Measurements from ENCODE around the gene DNAJC1.
"Not testable (repeated sequence)": the region's sequence is repeated elsewhere in the genome, so short reads cannot be mapped to it uniquely, and the experiment has no call there.

The DNAJC1 gene

GRCh38 chr10:21742740-21743412 is 260.7 kb downstream of the DNAJC1 start:
- in situ Hi-C loops (cut with MboI; ENCODE audit: low sequenced_read_pairs): loop anchor here (25.0 kb wide), 1 partner anchor 456 kb away; no protein-coding TSS in a partner anchor

DNA sequence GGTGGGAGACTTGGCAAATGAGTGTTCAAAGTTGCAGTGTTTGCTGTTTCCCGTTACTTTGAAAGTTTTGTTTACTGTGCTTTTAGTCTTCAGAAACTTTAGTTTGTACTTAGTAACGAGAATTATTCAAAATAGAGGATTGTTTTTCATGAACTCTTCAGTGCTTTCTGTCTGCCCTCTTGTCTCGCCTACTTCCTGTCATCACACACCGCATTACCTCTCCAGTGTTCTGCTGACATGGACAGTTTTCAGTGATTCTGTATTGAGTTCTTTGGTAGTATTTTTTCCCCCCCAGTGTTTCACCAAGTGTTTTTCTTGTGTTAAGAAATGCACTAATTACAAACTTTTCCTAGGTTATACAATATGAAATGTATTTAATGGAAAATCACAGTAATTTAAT is 262.5 kb downstream of the DNAJC1 start:
- in situ Hi-C loops (cut with MboI; ENCODE audit: low sequenced_read_pairs): loop anchor here (25.0 kb wide), 1 partner anchor 454 kb away; no protein-coding TSS in a partner anchor

GRCh38 chr10:21737106-21737505 is 266.4 kb downstream of the DNAJC1 start:
- in situ Hi-C loops (cut with MboI; ENCODE audit: low sequenced_read_pairs): loop anchor here (10.0 to 25.0 kb wide), 2 partner anchors 242 to 450 kb away; no protein-coding TSS in a partner anchor

- in situ Hi-C loops (cut with MboI; ENCODE audit: low sequenced_read_pairs): loop anchor here (10.0 to 25.0 kb wide), 2 partner anchors 239 to 446 kb away; no protein-coding TSS in a partner anchor
Measured at GRCh38 chr10:21733710-21734109, 269.8 kb downstream of the DNAJC1 start.

GRCh38 chr10:21732067-21732772 is 271.3 kb downstream of the DNAJC1 start:
- in situ Hi-C loops (cut with MboI; ENCODE audit: low sequenced_read_pairs): loop anchor here (10.0 to 25.0 kb wide), 2 partner anchors 237 to 445 kb away; no protein-coding TSS in a partner anchor

- in situ Hi-C loops (cut with MboI; ENCODE audit: low sequenced_read_pairs): loop anchor here (25.0 kb wide), 1 partner anchor 441 kb away; no protein-coding TSS in a partner anchor
Measured at GRCh38 chr10:21728618-21729017, 274.9 kb downstream of the DNAJC1 start.

DNA sequence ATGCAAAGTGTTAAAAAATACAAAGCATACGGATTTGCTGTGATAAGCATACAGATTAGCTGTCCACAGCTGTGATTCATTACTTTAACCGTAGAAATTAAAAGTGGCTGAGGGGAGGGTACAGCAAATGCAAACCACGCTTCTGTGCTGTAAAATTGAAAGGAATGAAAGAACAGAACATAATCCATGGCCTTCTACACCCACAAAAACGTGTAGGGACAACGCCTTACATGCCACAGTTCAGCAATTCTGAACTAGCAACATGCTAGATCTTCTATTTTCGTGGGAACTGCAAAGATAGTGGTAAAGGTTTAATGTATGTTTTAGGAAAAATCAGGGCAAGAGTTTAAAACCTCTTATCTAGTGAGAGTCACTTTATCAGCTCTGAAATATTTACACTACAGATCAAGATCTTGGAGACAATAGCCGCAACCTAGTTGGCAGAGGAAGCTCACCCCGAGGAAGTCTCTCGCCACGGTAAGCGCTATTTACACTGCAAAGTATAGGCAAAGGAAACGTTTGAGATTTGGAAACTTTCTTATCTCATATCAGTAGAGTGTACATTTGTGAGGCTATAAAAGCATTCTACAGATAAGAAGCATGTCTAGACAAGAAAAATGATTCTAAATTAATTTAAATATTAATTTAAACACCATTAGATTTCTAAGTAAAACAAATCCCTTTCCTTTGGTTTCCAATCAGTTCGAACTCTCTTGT is 275.9 kb downstream of the DNAJC1 start:
- in situ Hi-C loops (cut with MboI; ENCODE audit: low sequenced_read_pairs): loop anchor here (25.0 kb wide), 1 partner anchor 440 kb away; no protein-coding TSS in a partner anchor

DNA sequence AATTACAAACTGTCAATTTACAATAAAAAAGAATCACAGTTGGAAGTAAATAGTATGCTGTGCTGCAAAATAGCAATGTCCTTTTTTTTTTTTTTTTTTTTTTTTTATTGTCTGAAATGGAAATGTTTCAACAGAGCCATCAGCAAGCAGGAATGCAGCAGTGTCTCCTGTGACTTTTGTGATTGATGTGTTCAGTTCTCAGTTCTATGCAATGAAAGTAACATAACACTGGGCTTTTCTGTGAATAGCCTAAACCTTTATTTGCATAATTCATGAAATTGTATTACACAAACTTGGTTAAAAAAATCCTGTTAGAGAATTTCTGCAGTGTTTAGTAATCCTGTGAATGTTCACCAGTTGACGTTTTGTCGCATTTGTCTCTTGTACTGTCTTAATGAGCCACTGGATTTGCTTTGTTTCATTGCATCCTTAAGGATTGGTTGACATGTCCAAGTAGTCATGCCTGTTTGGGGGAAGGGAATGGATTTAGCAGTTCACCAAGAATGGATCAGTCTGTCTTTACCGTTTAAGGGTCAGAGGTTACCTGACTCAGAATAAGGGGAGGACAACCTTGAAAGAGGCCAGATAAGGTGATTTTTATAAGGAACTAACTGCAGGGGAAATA is 276.8 kb downstream of the DNAJC1 start:
- in situ Hi-C loops (cut with MboI; ENCODE audit: low sequenced_read_pairs): loop anchor here (25.0 kb wide), 1 partner anchor 439 kb away; no protein-coding TSS in a partner anchor

DNA sequence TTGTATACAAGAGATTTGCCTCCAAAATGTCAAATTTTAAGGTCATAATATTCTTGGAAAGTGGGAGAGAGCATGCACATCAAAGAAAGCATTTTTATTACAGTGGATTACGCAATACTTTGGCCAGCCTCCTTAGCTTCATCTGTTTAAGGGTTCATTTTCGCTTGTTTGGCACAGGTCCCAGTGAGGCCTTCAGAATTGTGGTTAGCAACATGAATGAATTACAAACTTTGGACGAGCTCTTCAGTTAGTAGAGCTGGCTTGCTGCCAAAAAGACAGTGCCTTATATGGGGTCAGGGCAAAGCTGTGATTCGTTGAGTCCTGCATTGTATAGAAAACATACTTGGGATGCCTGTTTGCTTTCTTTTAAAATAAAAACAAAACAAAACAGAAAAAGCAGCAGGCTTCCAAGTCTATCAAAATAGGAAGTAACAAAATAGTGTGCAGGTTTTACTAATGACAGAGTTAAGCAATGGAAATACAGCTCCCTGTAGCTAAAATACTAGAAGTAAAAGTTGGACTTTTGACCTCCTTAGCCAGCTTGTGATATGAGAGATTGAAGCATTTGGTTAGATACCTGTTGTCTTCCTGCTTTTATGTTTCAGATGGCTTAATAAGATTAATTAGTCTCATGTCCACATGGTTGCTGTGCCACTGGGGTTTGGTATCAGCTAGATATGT is 278.7 kb downstream of the DNAJC1 start:
- in situ Hi-C loops (cut with MboI; ENCODE audit: low sequenced_read_pairs): loop anchor here (25.0 kb wide), 1 partner anchor 438 kb away; no protein-coding TSS in a partner anchor

DNA sequence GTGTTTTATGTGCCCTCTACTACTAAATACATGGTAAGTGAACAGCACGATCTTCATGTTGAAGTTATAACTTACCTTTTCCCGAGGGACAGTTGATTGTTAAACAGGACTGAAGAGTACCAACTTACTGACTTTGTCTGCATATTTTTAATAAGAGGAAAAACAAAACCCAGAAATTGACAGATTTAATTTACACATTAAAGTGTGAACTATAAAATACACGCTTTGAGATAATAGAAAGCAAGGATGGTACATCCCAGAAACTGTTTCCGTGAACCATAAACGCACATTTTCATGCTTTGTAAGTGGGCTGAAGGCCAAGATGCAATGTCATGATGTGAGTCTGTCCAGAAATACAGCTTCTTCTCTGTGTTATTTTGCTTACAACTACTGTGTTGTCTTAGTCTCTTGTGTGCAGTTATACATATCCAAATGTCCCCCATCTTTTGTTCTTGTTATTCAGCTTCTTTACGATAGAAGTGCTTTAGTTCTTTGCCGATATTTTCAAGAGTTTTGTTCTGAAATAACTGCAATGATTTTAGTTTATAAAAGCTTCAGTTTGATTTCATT is 279.4 kb downstream of the DNAJC1 start:
- in situ Hi-C loops (cut with MboI; ENCODE audit: low sequenced_read_pairs): no loop called here

GRCh38 chr10:21722209-21722608 is 281.3 kb downstream of the DNAJC1 start:
- in situ Hi-C loops (cut with MboI; ENCODE audit: low sequenced_read_pairs): no loop called here

DNA sequence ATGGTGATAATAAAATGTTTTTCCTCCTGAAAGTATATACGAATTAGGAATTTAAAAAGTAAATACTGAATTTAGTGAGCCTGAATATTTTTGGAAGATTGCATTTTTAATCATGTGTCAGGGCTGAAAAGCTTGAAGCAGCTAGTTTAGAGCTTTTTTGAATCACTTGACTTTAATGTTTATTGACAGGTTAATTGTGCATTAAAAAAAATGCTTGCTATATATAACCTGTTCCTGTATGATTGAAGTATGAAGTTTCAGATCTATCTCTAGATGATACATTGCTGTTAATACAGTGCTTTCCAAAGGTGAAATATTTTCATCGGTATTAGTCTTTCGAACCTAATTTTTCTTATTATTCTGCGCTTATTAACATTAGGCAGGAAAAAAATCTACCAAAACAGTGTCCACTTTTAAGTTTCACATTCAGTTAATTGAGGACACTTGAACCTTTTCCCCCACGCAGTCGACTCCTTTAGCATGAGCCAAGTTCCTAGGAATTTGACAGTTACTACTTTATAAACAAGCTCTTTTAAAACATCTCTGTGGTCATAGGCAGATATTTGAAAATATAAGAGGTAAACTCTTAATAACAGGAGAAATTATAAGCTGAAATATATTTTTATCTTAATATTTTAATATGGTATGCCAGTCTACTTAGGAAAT is 282.4 kb downstream of the DNAJC1 start:
- in situ Hi-C loops (cut with MboI; ENCODE audit: low sequenced_read_pairs): no loop called here

DNA sequence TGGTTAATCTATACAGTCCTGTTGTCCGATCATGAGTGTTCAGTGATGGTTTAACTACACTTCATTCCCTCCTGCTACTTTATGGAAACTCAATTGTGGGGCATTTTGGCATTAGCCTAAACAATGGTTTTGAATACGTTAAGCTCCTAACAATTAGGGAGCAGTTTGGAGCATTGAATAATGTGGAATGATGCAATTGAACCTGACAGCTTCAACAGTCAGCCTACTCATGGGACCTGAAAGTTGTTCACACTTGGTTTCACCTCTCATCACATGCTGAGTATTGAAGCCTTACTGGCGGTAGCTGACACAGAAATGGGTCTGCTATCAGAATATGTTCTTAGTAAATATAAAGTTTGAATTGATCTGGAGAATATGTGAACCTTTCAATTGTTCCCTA is 283.4 kb downstream of the DNAJC1 start:
- in situ Hi-C loops (cut with MboI; ENCODE audit: low sequenced_read_pairs): no loop called here

- in situ Hi-C loops (cut with MboI; ENCODE audit: low sequenced_read_pairs): no loop called here
Measured at GRCh38 chr10:21719502-21719901, 284.0 kb downstream of the DNAJC1 start.

GRCh38 chr10:21717437-21718054 is 286.0 kb downstream of the DNAJC1 start:
- in situ Hi-C loops (cut with MboI; ENCODE audit: low sequenced_read_pairs): not testable (repeated sequence)

- in situ Hi-C loops (cut with MboI; ENCODE audit: low sequenced_read_pairs): no loop called here
Measured at GRCh38 chr10:21715531-21716195, 287.9 kb downstream of the DNAJC1 start.

DNA sequence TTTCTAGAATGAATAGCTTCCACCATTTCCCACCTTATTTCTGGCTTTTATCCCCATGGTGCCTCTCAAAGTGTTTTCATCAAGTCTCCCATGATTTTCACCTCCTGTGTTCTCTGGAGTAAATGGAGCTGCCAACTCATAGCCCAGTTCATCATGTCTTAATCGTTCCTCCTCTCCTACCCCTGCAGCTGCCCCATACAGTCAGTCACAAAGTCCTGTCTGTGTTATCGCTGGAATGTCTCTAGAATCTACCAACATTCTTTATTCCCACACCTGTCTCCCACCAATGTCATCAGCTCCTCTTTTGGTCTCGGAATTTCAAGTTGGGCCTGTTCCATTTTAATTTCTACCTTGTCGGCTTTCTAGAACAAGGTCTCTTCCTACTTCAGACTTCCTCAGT is 290.6 kb downstream of the DNAJC1 start:
- in situ Hi-C loops (cut with MboI; ENCODE audit: low sequenced_read_pairs): no loop called here

- in situ Hi-C loops (cut with MboI; ENCODE audit: low sequenced_read_pairs): no loop called here
Measured at GRCh38 chr10:21707498-21707897, 296.0 kb downstream of the DNAJC1 start.
